Femur (tissue), 1 donor: ENCODE results near the gene KCNJ6.
A peak's percentile ranks its signal among the peaks of the same experiment; 100 is the strongest.
"Not testable (repeated sequence)": the region's sequence is repeated elsewhere in the genome, so short reads cannot be mapped to it uniquely, and the experiment has no call there.

ENCODE experiments used
- DNase-seq: peaks from one replicate; pipeline ENCODE4 v3.0.0-alpha.2; 2017

The KCNJ6 gene

DNA sequence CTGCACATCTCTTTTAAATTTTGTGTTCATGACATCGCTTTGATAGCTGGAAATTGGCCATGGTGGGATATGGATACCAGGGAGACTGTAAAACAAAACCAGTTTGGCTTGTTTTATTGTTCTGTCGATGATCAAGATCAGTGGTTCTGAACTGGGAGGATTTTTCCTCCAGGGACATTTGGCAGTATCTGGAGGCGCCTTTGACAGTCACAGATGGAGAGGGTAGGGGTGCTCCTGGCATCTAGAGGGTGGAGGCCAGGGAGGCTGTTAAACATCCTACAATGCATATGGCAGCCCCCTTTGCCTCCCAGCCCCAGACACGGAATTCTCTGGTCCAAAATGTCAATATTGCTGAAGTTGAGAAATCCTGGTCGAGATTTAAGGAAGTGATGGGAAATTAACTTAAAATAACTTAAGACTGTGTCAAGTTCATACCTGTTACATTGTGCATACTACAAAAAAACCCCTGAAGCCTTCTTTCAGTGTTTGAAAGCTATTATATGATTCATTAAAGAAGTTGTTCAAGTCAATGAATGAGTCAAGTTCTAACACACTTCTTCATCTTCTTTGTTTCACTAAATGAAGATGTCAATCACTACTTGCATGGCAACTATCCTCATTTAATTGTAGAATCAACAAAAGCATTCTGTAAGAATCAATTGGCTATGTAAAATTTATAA lies 150.9 kb downstream of the KCNJ6 start:
- DNase-seq = no peak

DNA sequence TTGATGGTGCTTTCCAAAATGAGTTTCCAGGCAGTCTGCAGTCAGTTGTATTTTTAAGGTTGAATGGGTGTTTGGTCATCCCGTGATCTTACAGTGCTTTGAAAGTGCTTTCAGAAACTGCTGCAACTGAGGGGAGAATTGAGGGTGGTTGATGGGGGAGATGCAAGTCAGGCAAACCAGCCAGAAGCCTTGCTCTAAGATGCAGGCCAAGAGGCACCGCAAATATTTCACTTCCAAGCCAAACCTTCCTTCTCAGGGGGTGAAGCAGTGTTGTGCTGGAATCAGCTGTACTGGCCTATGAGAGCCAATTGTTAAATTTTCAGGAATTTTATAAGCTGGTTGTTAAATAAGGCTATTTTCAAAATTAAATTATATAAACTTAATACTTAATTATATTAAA lies 151.6 kb downstream of the KCNJ6 start:
- DNase-seq = no peak

DNA sequence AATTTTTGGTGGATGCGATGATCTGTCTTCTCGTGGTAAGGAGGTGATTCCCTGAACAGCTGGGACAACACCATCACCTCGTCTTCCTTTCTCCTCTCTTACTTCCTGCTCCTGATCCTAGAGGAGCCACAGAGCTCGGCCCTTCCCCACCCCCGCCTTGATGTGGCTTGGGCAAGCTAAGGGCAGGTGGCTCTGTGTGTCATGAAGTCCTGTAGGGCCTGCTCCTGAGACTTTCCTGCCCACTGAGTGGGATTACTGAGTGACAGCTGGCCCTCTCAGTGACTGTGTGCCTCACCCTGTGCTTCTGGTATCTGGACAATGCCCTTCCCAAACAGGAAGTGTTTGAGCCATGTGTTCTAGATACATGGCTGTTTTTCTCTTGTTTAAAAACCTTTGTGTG lies 153.0 kb downstream of the KCNJ6 start:
- DNase-seq = no peak

DNA sequence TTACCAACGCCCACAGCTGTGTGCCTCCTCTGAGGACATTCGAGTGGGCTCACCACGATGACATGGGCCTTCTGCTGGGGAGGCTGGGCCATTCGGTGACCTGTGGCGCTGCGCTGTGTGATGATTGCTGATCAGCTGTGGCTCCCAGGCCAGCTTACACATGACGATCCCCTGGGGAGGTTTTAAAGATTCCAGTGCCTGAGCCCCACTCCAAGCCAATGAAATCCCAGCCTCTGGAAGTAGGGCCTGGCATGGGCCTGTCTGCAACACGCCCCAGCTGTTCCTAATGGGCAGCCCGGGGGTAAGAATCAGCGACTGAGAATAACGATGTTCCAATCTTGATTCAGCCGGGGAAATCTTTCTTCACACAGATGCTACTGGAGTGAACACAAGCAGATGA lies 153.7 kb downstream of the KCNJ6 start:
- no peak for DNase-seq

DNA sequence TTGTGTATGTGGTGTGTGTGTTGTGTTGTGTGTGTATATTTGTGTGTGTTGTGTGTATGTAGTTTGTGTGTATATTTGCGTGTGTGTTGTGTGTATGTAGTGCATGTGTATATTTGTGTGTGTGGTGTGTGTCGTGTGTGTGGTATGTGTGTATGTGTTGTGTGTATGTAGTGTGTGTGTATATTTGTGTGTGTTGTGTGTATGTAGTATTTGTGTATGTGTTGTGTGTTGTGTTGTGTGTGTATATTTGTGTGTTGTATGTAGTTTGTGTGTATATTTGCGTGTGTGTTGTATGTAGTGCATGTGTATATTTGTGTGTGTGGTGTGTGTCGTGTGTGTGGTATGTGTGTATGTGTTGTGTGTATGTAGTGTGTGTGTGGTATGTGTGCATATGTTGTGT lies 154.9 kb downstream of the KCNJ6 start:
- DNase-seq = not testable (repeated sequence)

DNA sequence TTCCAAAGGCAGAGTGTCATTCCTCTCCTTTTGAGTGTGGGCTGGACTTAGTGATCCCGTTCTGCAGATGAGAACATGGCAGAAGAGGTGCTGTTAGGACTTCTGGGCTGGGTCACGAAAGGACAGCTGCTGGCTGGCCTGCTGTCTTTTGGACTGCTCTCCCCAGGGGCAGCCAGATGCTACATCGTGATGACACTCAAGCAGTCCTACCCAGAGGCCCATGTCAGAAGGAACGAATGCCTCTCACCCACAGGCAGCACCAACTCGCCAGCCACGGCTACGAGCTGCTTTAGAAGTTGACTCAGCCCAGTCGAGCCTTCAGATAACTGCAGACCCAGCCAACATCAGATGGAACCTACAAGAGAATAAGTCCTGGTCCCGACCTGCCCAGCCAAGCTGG lies 156.5 kb downstream of the KCNJ6 start:
- DNase-seq = no peak

DNA sequence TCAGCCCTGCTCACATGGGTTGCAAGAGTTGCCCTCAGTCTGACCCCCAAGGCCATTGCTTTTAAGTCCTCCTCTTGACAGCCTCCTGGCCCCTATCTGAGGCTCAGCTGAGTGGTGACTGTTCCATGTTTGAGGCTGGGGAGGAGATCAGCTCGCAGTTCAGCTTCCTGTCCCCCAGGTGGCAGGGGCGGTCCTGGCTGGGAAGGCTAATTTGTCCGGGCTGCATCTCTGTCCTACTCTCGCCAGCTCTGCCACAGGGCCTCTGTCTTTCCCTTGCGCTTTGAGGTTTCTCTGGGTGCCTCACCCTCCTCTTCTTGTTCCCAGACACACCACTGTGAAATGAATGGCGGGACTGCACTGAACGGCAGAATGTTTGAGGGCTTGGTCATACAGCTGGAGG lies 157.3 kb downstream of the KCNJ6 start:
- peak; percentile 35 for DNase-seq

DNA sequence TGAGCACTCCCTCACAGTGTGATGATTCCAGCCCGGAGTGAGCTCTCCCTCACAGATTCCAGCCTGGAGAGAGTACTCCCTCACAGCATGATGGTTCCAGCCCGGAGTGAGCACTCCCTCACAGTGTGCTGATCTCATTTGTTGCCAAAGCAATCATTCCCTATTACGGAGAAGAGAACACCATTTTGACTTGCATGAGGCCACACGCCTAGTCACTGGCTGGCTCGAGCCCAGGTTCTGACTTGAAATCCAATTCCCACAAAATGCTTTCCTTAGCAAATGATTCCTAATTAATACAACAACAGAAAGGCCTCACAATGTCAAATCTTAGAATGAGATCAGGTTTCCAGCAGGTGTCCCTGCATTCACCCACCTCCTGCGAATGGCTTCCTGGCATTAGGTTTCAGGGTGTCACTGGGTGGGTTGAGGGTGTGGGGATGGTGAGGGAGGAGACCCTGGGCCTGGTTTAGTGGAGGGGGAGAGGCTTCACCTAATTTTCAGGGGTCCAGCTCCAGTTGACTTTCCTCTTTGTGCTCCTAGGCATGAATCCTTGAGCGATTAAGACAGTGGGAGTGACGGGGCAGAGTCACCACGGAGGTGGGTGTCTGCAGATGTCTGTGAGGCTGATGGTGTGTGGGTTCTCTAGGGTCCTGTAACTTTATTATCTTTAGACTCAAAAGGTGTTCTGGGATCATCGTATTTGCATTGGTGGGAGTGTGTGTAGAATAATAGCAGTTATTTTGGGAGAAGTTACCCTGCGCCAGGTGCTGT lies 158.5 kb downstream of the KCNJ6 start:
- DNase-seq = no peak

DNA sequence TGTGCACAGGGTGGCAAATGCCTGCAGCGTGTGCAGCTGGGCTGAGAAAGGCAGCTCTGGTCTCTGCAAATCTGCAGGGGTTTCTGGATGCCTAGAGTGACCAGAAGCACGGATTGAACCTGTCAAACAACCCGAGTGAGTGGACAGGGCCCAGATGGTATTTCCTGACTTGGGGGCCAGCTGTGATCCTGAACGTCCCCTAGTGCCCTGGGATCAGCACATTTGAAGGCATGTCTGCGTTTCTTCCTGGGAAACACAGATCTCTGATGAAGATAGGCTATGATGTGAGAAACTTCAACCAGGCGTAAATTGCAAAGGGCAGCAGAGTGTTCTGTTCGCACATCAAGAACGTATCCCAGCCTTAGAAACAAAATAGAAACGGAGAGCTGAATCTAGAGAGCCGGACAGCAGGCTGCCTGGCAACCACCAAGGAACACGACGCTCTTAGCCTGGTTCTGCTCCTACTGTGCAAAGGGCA lies 163.1 kb downstream of the KCNJ6 start:
- no peak for DNase-seq

DNA sequence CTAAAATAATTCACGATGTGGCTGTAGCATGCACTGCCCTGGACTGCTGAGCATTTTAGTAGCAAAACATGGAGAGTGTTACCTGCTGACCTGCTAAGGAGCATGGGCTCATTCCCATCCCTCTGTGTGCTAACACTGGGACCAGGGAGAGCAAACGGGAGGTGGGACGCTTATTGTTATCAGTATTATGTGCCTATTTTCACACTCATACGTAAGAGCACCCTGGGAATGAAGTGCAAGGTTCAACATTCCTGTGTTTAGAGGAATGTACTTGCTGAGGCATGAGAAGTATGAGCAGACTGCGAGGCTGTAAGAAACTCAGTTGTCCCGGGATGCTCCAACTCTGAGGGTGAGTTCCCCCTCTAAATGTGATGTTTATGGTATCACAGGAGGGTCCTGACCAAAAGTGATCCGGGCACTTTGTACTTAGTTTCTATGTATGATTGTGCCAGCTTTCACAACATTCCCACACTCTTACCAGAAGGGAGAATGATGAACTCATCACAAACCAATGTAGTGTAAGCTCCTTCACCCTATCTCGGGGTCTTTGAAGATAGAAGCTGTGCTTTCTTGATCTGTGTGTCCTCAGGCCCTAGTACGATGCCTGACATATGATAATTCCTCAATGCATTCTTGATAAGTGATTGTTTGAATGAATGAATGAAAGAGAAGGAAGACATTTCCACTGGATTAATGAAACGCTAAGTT lies 164.8 kb downstream of the KCNJ6 start:
- no peak for DNase-seq

DNA sequence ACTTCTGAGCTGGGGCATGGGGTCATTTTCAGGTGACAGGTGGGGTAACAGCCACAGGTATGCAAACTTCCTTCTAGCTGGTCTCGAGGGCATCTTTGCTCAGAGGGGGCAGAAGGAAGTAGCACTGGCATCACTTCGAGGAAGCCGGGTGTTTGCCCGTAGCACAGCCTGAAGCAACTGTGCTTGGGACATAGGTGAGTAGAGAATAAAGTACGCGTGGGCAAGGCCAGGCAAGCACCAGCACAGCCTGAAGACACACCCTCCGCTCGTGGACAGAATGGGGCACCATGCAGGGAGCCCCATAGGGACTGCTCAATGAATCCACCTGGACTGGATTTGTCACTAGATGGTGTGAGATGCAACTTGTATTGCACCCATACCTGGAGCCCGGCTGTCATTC lies 167.1 kb downstream of the KCNJ6 start:
- DNase-seq = no peak

DNA sequence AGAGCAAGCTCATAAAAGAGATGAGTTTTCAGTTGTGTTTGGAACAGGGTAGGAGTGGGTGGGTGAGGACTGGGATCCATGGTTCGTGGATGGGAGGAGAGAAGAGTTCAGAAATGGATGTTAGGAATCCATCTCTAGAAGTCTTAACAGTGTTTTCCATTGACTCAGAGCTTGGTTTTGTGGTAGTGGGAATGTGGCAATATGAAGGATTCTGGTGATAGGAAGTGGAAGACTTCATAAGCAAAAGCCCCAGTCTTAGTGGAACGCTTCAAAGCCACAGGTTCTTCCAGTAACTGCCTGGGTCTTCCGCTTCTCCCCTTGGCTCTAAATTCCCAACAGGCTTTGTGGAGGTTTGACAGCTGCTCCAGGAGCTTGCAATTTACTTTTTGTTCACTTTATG lies 167.9 kb downstream of the KCNJ6 start:
- DNase-seq = no peak

DNA sequence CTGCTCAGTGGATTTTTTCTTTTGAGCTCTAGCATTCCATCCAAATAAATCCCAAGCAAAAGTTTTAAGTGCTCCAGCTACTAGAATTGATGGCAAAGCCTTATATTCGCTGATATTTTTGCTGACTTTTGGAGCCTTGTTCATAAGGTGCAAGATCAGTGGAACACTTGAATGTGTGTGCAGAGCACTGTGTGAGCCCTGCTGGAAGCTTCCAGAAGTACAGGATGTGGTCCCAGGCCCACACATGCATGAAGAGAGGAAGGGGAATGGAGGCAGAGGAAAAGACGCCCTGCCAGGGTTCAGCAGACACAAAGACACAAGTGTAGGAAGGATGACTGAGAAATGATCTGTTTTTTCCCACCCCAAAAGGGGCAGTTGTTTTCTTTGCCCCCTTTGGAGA lies 169.4 kb downstream of the KCNJ6 start:
- no peak for DNase-seq

DNA sequence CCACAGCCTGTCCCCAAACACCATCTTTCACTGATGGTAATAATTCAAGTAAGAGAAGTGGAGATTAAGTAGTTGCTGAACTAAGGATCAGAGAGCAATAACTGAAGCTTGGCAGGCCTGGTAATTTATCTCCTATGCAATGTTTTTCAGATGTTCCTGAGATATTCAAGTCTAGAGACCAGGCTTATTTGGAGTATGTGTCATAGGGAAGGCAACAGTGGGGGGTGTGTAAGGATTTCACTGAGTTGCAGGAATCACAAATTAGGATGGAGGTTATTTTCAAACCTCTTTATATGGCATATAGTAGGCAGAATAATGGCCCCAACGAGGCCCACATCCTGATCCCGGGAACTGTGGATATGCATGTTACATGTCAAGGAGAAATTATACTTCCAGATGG lies 171.7 kb downstream of the KCNJ6 start:
- DNase-seq = no peak

DNA sequence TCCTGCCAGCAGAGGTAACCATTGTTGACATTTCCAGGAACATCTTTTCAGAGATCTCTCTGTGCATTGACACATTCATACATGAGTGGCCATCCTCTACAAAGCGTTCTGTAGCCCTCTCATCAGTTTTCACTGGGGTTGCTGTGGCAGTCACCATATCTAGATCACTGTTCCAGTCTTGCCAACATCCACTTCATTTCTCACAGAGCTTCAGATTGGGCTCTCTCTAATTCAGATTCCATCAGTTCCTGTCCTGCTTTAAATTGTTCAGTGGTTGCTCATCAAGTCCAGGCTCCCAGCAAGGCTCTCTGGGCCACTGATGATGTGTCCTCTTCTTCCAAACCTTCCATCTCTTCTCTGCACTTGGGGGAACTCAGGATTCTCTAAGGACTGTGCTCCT lies 173.7 kb downstream of the KCNJ6 start:
- no peak for DNase-seq

DNA sequence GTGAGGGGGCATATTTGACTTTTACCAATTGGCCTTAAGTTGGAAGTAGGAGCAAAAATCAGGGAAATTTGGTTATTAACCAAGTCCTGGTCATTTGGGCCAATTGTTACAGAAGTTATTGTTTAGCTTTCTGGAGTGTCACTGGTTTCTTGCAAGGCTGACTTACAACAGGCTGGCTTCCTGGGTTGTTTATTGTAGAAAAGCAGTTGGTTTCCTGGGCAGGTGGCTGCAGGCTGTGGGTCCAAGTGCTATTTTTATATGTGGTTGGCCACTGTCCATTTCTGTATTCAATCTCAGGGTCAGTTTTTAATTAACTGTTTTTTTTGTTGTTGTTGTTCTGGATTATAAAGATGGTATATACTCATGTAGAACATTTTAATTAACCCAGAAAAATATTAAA lies 174.1 kb downstream of the KCNJ6 start:
- DNase-seq = no peak

DNA sequence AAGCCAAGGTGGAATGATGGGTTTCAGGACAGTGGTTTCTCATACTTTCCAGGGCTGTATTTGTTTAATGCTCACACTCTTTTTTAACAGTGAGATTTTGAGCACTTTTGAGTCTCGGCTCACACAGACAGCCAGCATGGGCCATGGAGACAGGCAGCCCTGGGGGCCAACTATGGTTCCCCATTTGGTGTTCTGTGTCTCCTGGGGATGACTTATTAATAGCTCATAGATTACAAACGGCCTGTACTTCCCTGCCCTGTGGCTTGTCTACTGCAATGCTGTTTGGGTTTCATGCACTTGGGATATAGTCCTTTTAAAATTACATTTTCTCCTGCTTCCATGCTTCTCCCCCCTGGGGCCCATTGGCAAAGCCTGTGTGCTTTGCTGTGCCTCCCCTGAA lies 178.3 kb downstream of the KCNJ6 start:
- no peak for DNase-seq

DNA sequence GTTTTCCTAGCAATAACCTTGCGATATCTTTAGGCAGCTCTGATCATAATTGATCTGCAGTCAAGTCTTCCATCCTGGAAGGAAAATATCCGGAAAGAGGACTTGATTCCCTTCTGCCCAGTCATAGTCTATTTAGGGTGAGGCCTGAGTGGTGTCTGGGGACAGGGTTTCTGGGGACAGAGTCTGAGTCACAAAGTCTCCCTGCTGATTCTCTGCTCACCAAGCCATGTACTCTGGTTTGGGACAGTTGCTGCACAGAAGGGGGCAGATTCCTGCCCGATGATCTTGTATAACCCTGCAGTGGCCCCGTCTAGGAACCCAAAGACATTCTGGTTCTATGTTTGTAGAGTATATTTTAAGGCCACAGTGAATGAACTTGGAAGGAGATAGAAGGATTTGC lies 178.8 kb downstream of the KCNJ6 start:
- no peak for DNase-seq

DNA sequence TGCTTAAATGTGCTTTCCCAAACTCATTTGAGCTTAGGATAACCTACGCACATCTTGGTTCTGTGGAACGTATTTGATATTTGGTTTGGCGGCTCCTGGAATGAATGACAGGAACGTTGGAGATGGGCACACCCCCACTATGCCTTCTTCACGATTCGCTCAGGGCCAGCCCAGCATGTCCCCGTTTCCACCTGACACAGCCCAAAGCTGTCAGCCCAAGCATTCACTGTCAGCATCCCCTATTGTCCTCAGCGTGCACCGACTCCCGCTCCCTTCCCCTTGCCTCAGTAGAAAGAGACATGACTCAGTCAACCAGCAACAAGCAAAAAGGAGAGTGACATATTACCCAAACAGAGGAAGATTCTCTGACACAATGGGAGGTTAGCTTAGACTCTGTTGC lies 181.4 kb downstream of the KCNJ6 start:
- no peak for DNase-seq

DNA sequence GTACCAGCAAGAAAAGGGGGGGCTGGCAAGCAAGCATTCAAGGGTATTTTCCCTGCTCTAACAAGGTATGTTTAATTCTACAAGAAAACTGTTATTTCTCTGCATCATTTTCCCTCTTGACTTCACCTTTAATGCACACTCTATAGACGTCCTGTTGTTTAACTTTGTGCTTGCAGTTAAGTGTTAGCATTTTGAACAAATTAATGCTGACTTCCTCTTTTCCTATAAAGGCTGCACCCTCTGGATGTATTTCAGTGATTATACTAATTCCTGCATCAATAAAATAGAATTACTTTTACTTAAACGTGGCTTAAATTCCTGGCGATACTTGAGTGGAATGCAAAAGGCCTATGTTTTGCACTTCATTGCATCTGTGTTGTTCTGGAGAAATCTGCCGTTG lies 183.3 kb downstream of the KCNJ6 start:
- no peak for DNase-seq

DNA sequence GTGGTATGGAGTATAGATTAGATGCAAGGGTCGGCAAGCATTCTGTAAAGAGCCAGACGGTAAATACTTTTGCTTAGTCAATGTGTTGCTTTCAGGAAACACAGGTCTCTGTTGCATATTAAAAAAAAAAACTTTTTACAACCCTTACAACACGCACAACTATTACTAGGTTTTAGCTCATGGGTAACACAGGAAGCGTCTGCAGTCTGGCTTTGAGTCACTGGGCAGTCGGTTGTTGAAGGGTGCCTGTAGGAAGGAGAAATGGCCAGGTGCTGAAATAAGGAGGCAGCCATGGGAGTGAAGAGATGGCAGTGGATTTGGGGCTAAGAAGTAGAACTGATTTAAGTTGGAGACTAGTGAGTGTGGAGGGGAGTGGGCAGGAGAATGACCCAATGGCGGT lies 192.1 kb downstream of the KCNJ6 start:
- DNase-seq = no peak

DNA sequence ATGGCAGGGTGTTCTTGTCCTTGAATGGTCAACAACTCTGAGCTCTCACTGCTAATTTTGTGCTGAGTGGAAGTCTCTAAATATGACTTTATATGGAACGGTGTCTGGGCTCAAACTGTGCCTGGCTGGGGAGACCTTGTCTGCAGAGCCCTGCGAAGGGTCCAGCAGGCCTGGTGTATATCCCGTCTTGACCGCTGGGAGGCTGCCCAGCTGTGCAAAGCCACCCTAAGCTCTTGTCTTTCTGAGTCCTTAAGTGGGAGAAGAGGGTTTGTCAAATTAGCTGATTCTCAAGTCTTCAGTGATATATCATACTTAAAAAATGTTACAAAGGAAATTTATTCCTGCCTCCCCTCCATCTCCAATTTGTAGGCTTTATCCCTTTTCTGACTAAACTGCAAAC lies 198.7 kb downstream of the KCNJ6 start:
- no peak for DNase-seq

DNA sequence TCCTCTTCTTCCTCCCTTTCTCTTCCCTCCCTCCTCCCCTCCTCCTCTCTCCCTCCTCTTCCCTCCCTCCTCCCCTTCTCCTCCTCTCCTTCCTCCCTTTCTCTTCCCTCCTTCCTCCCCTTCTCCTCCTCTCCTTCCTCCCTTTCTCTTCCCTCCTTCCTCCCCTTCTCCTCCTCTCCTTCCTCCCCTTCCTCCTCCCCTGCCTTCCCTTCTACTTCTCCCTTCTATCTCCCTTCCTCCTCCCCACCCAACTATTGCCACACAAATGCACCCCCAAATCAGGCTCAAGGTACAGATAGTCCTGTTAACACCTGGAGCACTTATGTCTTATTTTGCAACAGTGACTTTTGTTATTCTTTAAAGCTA lies 203.7 kb downstream of the KCNJ6 start:
- DNase-seq = not testable (repeated sequence)
